Measurements from ENCODE around the gene OR52K2. TPM values are rescaled to one million over a fixed set of nuclear protein-coding genes. Genes with fewer than 3 reads are reported as not detected.

Gene OR52K2
- total RNA-seq, 1 donor from 2014 or later: not detected

GRCh38 chr11:4454021-4454420 lies 4.9 kb downstream of the OR52K2 start:
- Mint-ChIP-seq H3K4me1 (ENCODE audit: unreplicated experiment) (no peaks in the 10 kb centered on the region), H3K27ac (ENCODE audit: unreplicated experiment) (no peak overlapping the region)

DNA sequence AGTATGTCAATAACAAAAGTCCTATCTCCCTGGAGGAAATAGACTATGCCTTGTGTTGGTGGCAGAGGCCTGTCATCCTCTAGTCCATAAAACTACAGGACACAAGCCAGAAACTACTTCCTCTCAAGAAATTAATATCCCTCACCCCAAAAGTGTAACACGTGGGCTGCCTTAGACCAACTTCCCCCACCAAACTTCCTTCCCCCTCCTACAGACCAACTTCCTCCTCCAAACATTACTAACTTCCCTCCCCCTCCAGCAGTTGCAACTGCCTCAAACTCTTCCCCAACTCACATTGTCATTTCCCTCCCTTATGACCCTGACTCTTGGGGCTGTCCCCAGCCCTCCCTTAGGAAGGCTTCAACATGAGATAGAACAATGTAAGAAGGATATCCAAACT lies 6.3 kb downstream of the OR52K2 start:
- Mint-ChIP-seq H3K9me3 (ENCODE audit: unreplicated experiment) (no peaks in the 10 kb centered on the region), H3K4me1 (ENCODE audit: unreplicated experiment) (no peaks in the 10 kb centered on the region), H3K27me3 (ENCODE audit: unreplicated experiment) (peaks cover 14% of the 10 kb centered on the region), H3K36me3 (ENCODE audit: unreplicated experiment) (no peaks in the 10 kb centered on the region), H3K27ac (ENCODE audit: unreplicated experiment) (no peak overlapping the region), H3K4me3 (ENCODE audit: unreplicated experiment) (no peak overlapping the region)
- TF ChIP-seq, protein P1, sequence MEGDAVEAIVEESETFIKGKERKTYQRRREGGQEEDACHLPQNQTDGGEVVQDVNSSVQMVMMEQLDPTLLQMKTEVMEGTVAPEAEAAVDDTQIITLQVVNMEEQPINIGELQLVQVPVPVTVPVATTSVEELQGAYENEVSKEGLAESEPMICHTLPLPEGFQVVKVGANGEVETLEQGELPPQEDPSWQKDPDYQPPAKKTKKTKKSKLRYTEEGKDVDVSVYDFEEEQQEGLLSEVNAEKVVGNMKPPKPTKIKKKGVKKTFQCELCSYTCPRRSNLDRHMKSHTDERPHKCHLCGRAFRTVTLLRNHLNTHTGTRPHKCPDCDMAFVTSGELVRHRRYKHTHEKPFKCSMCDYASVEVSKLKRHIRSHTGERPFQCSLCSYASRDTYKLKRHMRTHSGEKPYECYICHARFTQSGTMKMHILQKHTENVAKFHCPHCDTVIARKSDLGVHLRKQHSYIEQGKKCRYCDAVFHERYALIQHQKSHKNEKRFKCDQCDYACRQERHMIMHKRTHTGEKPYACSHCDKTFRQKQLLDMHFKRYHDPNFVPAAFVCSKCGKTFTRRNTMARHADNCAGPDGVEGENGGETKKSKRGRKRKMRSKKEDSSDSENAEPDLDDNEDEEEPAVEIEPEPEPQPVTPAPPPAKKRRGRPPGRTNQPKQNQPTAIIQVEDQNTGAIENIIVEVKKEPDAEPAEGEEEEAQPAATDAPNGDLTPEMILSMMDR (IDR thresholded peaks at IDR 0.05): no peak
- DNase-seq (ENCODE audit: extremely low spot score, unreplicated experiment): no peak

More at GRCh38 chr11:4454021-4454420, 4.9 kb downstream of the OR52K2 start:
- Mint-ChIP-seq H3K36me3 (ENCODE audit: unreplicated experiment) (no peaks in the 10 kb centered on the region), H3K9me3 (ENCODE audit: unreplicated experiment) (no peaks in the 10 kb centered on the region), H3K4me3 (ENCODE audit: unreplicated experiment) (no peak overlapping the region), H3K27me3 (ENCODE audit: unreplicated experiment) (peaks cover 14% of the 10 kb centered on the region)
- TF ChIP-seq, protein P1 (IDR thresholded peaks at IDR 0.05): no peak
- DNase-seq (ENCODE audit: extremely low spot score, unreplicated experiment): no peak

GRCh38 chr11:4459500-4459899 lies 10.4 kb downstream of the OR52K2 start:
- Mint-ChIP-seq H3K27me3 (ENCODE audit: unreplicated experiment) (peaks cover 14% of the 10 kb centered on the region), H3K27ac (ENCODE audit: unreplicated experiment) (no peak overlapping the region), H3K9me3 (ENCODE audit: unreplicated experiment) (peaks cover 9% of the 10 kb centered on the region), H3K36me3 (ENCODE audit: unreplicated experiment) (peaks cover 2% of the 10 kb centered on the region), H3K4me3 (ENCODE audit: unreplicated experiment) (no peak overlapping the region), H3K4me1 (ENCODE audit: unreplicated experiment) (peaks cover 2% of the 10 kb centered on the region)
- no peak for DNase-seq (ENCODE audit: extremely low spot score, unreplicated experiment)
- TF ChIP-seq, protein P1 (IDR thresholded peaks at IDR 0.05): no peak

- Mint-ChIP-seq H3K4me1 (ENCODE audit: unreplicated experiment) (peaks cover 2% of the 10 kb centered on the region), H3K4me3 (ENCODE audit: unreplicated experiment) (no peak overlapping the region), H3K27me3 (ENCODE audit: unreplicated experiment) (peaks cover 14% of the 10 kb centered on the region), H3K27ac (ENCODE audit: unreplicated experiment) (no peak overlapping the region), H3K36me3 (ENCODE audit: unreplicated experiment) (peaks cover 4% of the 10 kb centered on the region), H3K9me3 (ENCODE audit: unreplicated experiment) (peaks cover 15% of the 10 kb centered on the region)
- TF ChIP-seq, protein P1 (IDR thresholded peaks at IDR 0.05): no peak
- no peak for DNase-seq (ENCODE audit: extremely low spot score, unreplicated experiment)
Observed at GRCh38 chr11:4460151-4460550, 11.1 kb downstream of the OR52K2 start.

DNA sequence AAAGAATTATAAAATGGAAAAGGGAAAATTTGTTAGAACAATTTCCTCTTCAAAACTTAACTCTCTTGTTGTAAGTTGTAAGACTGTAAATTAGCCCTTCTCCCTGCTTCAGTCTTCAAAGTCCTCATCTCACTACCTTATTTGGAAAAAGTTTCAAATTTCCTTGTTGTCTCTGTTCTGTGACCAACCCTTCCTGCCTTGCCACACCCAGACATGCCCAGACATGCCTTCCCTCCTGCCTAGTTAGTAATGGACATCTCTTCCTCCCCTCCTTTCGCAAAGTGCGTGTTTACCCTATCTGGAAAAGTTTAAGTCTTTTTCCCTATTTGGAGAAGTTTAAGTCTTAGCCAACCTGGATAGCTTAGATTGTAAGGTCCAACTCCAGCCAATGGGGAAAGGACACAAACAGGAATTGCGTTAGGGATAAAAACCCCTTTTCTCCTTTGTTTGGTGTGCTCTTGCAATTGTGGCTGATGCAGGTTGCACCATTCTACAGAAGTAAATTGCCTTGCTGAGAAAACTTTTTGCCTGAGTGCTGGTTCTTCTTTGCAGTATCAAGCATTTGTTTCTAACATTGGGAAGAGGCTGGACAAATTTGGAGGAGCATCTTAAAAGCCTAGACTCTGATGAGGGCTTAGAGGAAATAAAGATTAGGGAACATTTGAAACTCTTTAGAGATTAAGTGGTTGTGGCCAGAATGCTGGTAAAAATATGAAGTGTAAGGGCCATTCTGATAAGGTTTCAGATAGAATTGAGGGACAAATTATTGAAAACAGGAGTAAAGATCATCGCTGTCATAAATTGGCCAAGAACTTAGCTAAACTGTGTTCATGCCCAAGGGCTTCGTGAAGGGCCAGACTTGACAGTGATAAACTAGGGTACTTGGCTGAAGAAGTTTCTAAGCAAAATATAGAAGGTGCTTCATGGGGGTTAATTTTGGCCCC lies 15.4 kb downstream of the OR52K2 start:
- no peak for DNase-seq (ENCODE audit: extremely low spot score, unreplicated experiment)
- peaks cover 4% of the 10 kb centered on the region for H3K36me3 Mint-ChIP-seq (ENCODE audit: unreplicated experiment)
- H3K4me1 Mint-ChIP-seq (ENCODE audit: unreplicated experiment): peaks cover 2% of the 10 kb centered on the region
- TF ChIP-seq, protein P1 (IDR thresholded peaks at IDR 0.05): no peak
- no peak overlapping the region for H3K27ac Mint-ChIP-seq (ENCODE audit: unreplicated experiment)
- H3K4me3 Mint-ChIP-seq (ENCODE audit: unreplicated experiment): no peak overlapping the region
- H3K9me3 Mint-ChIP-seq (ENCODE audit: unreplicated experiment): peaks cover 17% of the 10 kb centered on the region
- H3K27me3 Mint-ChIP-seq (ENCODE audit: unreplicated experiment): peaks cover under 1% of the 10 kb centered on the region
